Mesenchymal stem cell (in vitro differentiated cells and primary cell): Measurements from ENCODE around the gene RASGRP2.

ENCODE experiments used
- DNase-seq: peaks from one replicate; pipeline ENCODE4 v3.0.0-alpha.2; 2013
- H2AFZ ChIP-seq: one replicate; pipeline ENCODE4 v1.6.1; 2013; ENCODE audit warnings: low read depth, mild to moderate bottlenecking, control low read depth, inconsistent platforms, low read length, moderate library complexity
- H2AK5ac ChIP-seq: 2 replicates; pipeline ENCODE4 v1.6.1; 2013; ENCODE audit warnings: low read length, moderate library complexity, mild to moderate bottlenecking, inconsistent platforms; ENCODE audit not compliant: severe bottlenecking
- H2BK120ac ChIP-seq: one replicate; pipeline ENCODE4 v1.6.1; 2013; ENCODE audit warnings: low read depth, mild to moderate bottlenecking, inconsistent platforms, low read length, moderate library complexity
- H2BK12ac ChIP-seq, 2 experiments: one replicate each; pipeline ENCODE4 v1.6.1; 2013; ENCODE audit warnings: inconsistent platforms in 2 of 2, low read length in 2 of 2, mild to moderate bottlenecking in 2 of 2, moderate library complexity in 2 of 2, control low read depth in 1 of 2
- H2BK15ac ChIP-seq: one replicate; pipeline ENCODE4 v1.6.1; 2013; ENCODE audit warnings: mild to moderate bottlenecking, low read depth, inconsistent platforms; ENCODE audit not compliant: poor library complexity, severe bottlenecking
- H2BK5ac ChIP-seq: 2 replicates; pipeline ENCODE4 v1.6.1; 2013; ENCODE audit warnings: low read depth, mild to moderate bottlenecking, low read length, control low read depth, inconsistent platforms; ENCODE audit not compliant: poor library complexity, severe bottlenecking
- H3K14ac ChIP-seq, 2 experiments: one replicate each; pipeline ENCODE4 v1.6.1; 2013; ENCODE audit warnings: inconsistent platforms in 2 of 2, low read length in 2 of 2, control low read depth in 1 of 2, mild to moderate bottlenecking in 1 of 2, moderate library complexity in 1 of 2
- H3K18ac ChIP-seq, 2 experiments: one replicate each; pipeline ENCODE4 v1.6.1; 2013; ENCODE audit warnings: inconsistent platforms in 2 of 2, low read length in 2 of 2, control low read depth in 1 of 2, low read depth in 1 of 2, mild to moderate bottlenecking in 1 of 2
- H3K23ac ChIP-seq, 2 experiments: one replicate each; pipeline ENCODE4 v1.6.1; 2013; ENCODE audit warnings: inconsistent platforms in 2 of 2, low read length in 2 of 2, mild to moderate bottlenecking in 2 of 2, moderate library complexity in 2 of 2, control low read depth in 1 of 2
- H3K27ac ChIP-seq: 2 replicates; pipeline ENCODE4 v1.5.1; 2013; ENCODE audit warnings: mild to moderate bottlenecking, moderate library complexity, low read length, control low read depth, inconsistent platforms; ENCODE audit not compliant: poor library complexity, severe bottlenecking
- H3K27me3 ChIP-seq, 2 experiments: 2 replicates each; pipeline versions ENCODE4 v1.6.1 to v1.7.0; 2013; ENCODE audit warnings: low read length in 2 of 2, mild to moderate bottlenecking in 2 of 2, moderate library complexity in 2 of 2, control low read depth in 1 of 2, inconsistent platforms in 1 of 2; ENCODE audit not compliant: control insufficient read depth in 1 of 2, insufficient read depth in 1 of 2
- H3K36me3 ChIP-seq, 2 experiments: 2 replicates each; pipeline versions ENCODE4 v1.6.1 to v1.7.0; 2013; ENCODE audit warnings: low read length in 2 of 2, control low read depth in 1 of 2, inconsistent platforms in 1 of 2, low read depth in 1 of 2, mild to moderate bottlenecking in 1 of 2; ENCODE audit not compliant: insufficient read depth in 2 of 2, control insufficient read depth in 1 of 2
- H3K4ac ChIP-seq, 2 experiments: one replicate each; pipeline ENCODE4 v1.6.1; 2013; ENCODE audit warnings: inconsistent platforms in 2 of 2, low read length in 2 of 2, mild to moderate bottlenecking in 2 of 2, moderate library complexity in 2 of 2, control low read depth in 1 of 2, low read depth in 1 of 2
- H3K4me1 ChIP-seq: 2 replicates; pipeline ENCODE4 v1.6.1; 2013; ENCODE audit warnings: low read depth, low read length, control low read depth; ENCODE audit not compliant: control insufficient read depth, insufficient read depth
- H3K4me2 ChIP-seq: 2 replicates; pipeline ENCODE4 v1.6.1; 2013; ENCODE audit warnings: low read length, mild to moderate bottlenecking, inconsistent platforms; ENCODE audit not compliant: poor library complexity, severe bottlenecking
- H3K4me3 ChIP-seq, 2 experiments: 2 replicates each; pipeline versions ENCODE4 v1.5.1 to v1.7.0; 2013; ENCODE audit warnings: low read length in 2 of 2, mild to moderate bottlenecking in 2 of 2, control low read depth in 1 of 2, low read depth in 1 of 2; ENCODE audit not compliant: insufficient read depth in 1 of 2
- H3K79me1 ChIP-seq: replicated peaks from 2 replicates; pipeline ENCODE4 v1.6.1; 2013; ENCODE audit warnings: mild to moderate bottlenecking, control low read depth, low read length, inconsistent platforms; ENCODE audit not compliant: poor library complexity, severe bottlenecking
- H3K9ac ChIP-seq: 2 replicates; pipeline ENCODE4 v1.7.0; 2013; ENCODE audit warnings: mild to moderate bottlenecking, low read length, moderate library complexity
- H3K9me3 ChIP-seq: 2 replicates; pipeline ENCODE4 v1.7.0; 2013; ENCODE audit warnings: mild to moderate bottlenecking, low read length; ENCODE audit not compliant: control insufficient read depth
- H4K8ac ChIP-seq: one replicate; pipeline ENCODE4 v1.6.1; 2013; ENCODE audit warnings: inconsistent platforms, mild to moderate bottlenecking, low read length, moderate library complexity
- H4K91ac ChIP-seq: one replicate; pipeline ENCODE4 v1.6.1; 2013; ENCODE audit warnings: mild to moderate bottlenecking, low read length, inconsistent platforms
- WGBS: methylation state at CpG from one replicate; pipeline ENCODE4 v1.1.7; 2013; ENCODE audit warnings: mixed read lengths; 5-methylcytosine and 5-hydroxymethylcytosine counted together

RASGRP2 gene

GRCh38 chr11:64718084-64718779 lies 25.7 kb downstream of the RASGRP2 start:
- H2BK12ac ChIP-seq, result no peak overlapping the region
- no peak overlapping the region for H3K4me3 ChIP-seq
- no peak overlapping the region for H3K14ac ChIP-seq
- H3K4me1 ChIP-seq, result peaks cover 8% of the 10 kb centered on the region
- H4K91ac ChIP-seq, result no peak overlapping the region
- no peaks in the 10 kb centered on the region for H3K36me3 ChIP-seq
- H2BK15ac ChIP-seq, result no peak overlapping the region
- no peak overlapping the region for H2AK5ac ChIP-seq
- H4K8ac ChIP-seq, result no peak overlapping the region
- no peak overlapping the region for H2BK120ac ChIP-seq
- no peaks in the 10 kb centered on the region for H3K79me1 ChIP-seq
- H3K9me3 ChIP-seq, result no peaks in the 10 kb centered on the region
- no peak overlapping the region for H2BK5ac ChIP-seq
- H3K18ac ChIP-seq, result no peak overlapping the region
- 85% methylated on average over 15 of the region's 15 CpGs for WGBS
- H3K23ac ChIP-seq, result no peak overlapping the region
- H3K27ac ChIP-seq, result no peak overlapping the region
- H3K27me3 ChIP-seq, result peaks cover 88 to 89% of the 10 kb centered on the region in 2 experiments
- H3K4ac ChIP-seq, result no peak overlapping the region
- no peak overlapping the region for H3K9ac ChIP-seq
- H3K4me2 ChIP-seq, result no peak overlapping the region
- no peak overlapping the region for H2AFZ ChIP-seq
- DNase-seq, result no peak

- no peak overlapping the region for H3K4ac ChIP-seq
- H2BK12ac ChIP-seq, result no peak overlapping the region
- 59% methylated on average over 3 of the region's 4 CpGs for WGBS
- no peak overlapping the region for H3K27ac ChIP-seq
- H3K36me3 ChIP-seq, result no peaks in the 10 kb centered on the region
- no peak overlapping the region for H3K18ac ChIP-seq
- H3K9ac ChIP-seq, result no peak overlapping the region
- no peak overlapping the region for H2BK120ac ChIP-seq
- H3K4me3 ChIP-seq, result no peak overlapping the region
- no peak overlapping the region for H4K91ac ChIP-seq
- no peak overlapping the region for H2AFZ ChIP-seq
- H2BK5ac ChIP-seq, result no peak overlapping the region
- no peak overlapping the region for H3K14ac ChIP-seq
- no peak overlapping the region for H4K8ac ChIP-seq
- H2BK15ac ChIP-seq, result no peak overlapping the region
- H2AK5ac ChIP-seq, result no peak overlapping the region
- H3K4me2 ChIP-seq, result no peak overlapping the region
- H3K4me1 ChIP-seq, result peaks cover 13% of the 10 kb centered on the region
- H3K27me3 ChIP-seq, result peaks cover 89 to 96% of the 10 kb centered on the region in 2 experiments
- no peak for DNase-seq
- H3K23ac ChIP-seq, result no peak overlapping the region
- no peaks in the 10 kb centered on the region for H3K9me3 ChIP-seq
- H3K79me1 ChIP-seq, result no peaks in the 10 kb centered on the region
Observed at GRCh38 chr11:64717268-64717578, 26.7 kb downstream of the RASGRP2 start.

GRCh38 chr11:64716473-64717267 lies 27.3 kb downstream of the RASGRP2 start:
- Histone ChIP-seq H3K23ac (no peak overlapping the region), H2AK5ac (no peak overlapping the region), H4K8ac (no peak overlapping the region), H3K27me3 (peaks cover 89 to 96% of the 10 kb centered on the region in 2 experiments), H2AFZ (no peak overlapping the region), H3K27ac (no peak overlapping the region), H3K14ac (no peak overlapping the region), H3K18ac (no peak overlapping the region), H3K4ac (no peak overlapping the region), H3K4me1 (peaks cover 13% of the 10 kb centered on the region), H3K4me2 (no peak overlapping the region), H4K91ac (no peak overlapping the region), H3K9ac (no peak overlapping the region), H3K36me3 (no peaks in the 10 kb centered on the region), H2BK15ac (no peak overlapping the region), H2BK120ac (no peak overlapping the region), H3K9me3 (no peaks in the 10 kb centered on the region), H3K79me1 (no peaks in the 10 kb centered on the region), H2BK5ac (no peak overlapping the region), H3K4me3 (no peak overlapping the region), H2BK12ac (no peak overlapping the region)
- DNase-seq, result no peak
- WGBS, result 61% methylated on average over 18 of the region's 21 CpGs

GRCh38 chr11:64715756-64716472 lies 28.0 kb downstream of the RASGRP2 start:
- H3K23ac ChIP-seq, result no peak overlapping the region
- H3K27me3 ChIP-seq, result peaks cover 89 to 96% of the 10 kb centered on the region in 2 experiments
- no peak overlapping the region for H3K4ac ChIP-seq
- H4K91ac ChIP-seq, result no peak overlapping the region
- WGBS, result 43% methylated on average over 8 of the region's 13 CpGs
- no peak overlapping the region for H2AFZ ChIP-seq
- H3K27ac ChIP-seq, result no peak overlapping the region
- H3K4me1 ChIP-seq, result peaks cover 17% of the 10 kb centered on the region
- no peak overlapping the region for H2BK15ac ChIP-seq
- no peaks in the 10 kb centered on the region for H3K9me3 ChIP-seq
- no peak overlapping the region for H3K4me3 ChIP-seq
- no peak overlapping the region for H4K8ac ChIP-seq
- no peak overlapping the region for H3K9ac ChIP-seq
- H3K4me2 ChIP-seq, result no peak overlapping the region
- H2BK120ac ChIP-seq, result no peak overlapping the region
- DNase-seq, result no peak
- no peak overlapping the region for H3K18ac ChIP-seq
- no peak overlapping the region for H3K14ac ChIP-seq
- H3K36me3 ChIP-seq, result no peaks in the 10 kb centered on the region
- H2AK5ac ChIP-seq, result no peak overlapping the region
- H2BK5ac ChIP-seq, result no peak overlapping the region
- no peak overlapping the region for H2BK12ac ChIP-seq
- H3K79me1 ChIP-seq, result no peaks in the 10 kb centered on the region
